GM12892 (cell line): ENCODE measurements around the gene PNPLA1.

ENCODE experiments used
- POLR2A ChIP-seq: IDR thresholded peaks from 2 replicates; pipeline ENCODE4 v1.6.1; 2011; ENCODE audit warnings: low read depth, low read length, control low read depth
- POLR2AphosphoS5 ChIP-seq: IDR thresholded peaks from 2 replicates; pipeline ENCODE4 v1.6.1; 2011; ENCODE audit warnings: low read depth, low read length, control low read depth
- TAF1 ChIP-seq: IDR thresholded peaks from 2 replicates; pipeline ENCODE4 v1.6.1; 2011; ENCODE audit warnings: low read depth, mild to moderate bottlenecking, control low read depth, low read length, borderline replicate concordance

DNA sequence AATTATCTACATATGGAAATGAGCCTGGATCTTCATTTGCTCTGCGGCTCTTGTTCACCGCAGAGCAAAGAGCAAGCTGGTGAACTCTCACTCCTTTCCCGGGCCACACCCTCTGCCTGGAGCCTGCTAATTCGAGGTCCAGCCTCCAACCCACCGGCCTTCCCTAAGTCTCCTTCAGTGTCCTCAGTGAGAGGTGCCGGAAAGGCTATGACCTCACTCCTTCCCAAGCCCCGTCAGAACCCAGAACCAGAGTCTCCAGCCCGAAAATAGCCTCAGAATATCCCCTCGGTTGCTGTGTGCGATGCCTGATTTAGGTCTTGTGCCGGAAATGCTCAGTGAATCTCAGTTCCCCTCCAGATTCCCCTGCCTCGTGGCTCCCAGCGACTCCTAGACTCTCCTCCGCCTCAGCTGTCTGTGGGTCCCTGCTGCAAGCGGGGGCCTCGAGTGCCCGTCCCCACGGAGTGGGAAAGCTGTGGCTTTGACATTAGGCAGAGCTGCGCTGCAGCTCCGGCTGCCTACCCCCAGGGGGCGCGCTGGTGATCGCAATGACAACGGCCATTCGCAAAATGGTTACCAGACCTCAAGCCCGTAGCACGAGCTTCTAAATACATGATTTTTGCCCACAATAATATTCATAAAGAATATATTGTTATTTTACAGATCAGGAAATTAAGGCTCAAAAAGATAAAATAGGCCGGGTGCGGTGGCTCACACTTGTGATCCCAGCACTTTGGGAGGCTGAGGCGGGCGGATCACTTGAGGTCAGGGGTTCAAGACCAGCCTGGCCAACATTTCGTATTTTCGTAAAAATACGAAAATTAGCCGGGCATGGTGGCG, 71.0 kb downstream of the PNPLA1 start:
- no peak for TF ChIP-seq POLR2A
- TF ChIP-seq TAF1, result no peak
- no peak for TF ChIP-seq POLR2AphosphoS5
